Measurements from ENCODE around the gene OR2D2. TPM values are rescaled to one million over a fixed set of nuclear protein-coding genes. Genes with fewer than 3 reads are reported as not detected.

The OR2D2 gene
- total and polyA plus RNA-seq, 7 donors = not detected

GRCh38 chr11:6875761-6876160 is 16.5 kb downstream of the OR2D2 start:
- no peak for TF ChIP-seq CTCF (IDR thresholded peaks at IDR 0.05)
- no peak for TF ChIP-seq POLR2A (IDR thresholded peaks at IDR 0.05)
- no peak for TF ChIP-seq EP300 (IDR thresholded peaks at IDR 0.05)
- no peak for TF ChIP-seq POLR2AphosphoS5 (IDR thresholded peaks at IDR 0.05)
- intact Hi-C loops (cut with DNase I) = no loop called here
- no peak for DNase-seq

GRCh38 chr11:6871278-6871677 is 21.0 kb downstream of the OR2D2 start:
- no peaks in the 10 kb centered on the region for H3K9me3 ChIP-seq
- no peaks in the 10 kb centered on the region for H3K36me3 ChIP-seq
- no peak for TF ChIP-seq CTCF (IDR thresholded peaks at IDR 0.05)
- no peak for TF ChIP-seq POLR2AphosphoS5 (IDR thresholded peaks at IDR 0.05)
- no peak for TF ChIP-seq EP300 (IDR thresholded peaks at IDR 0.05)
- intact Hi-C loops (cut with DNase I) = no loop called here
- no peaks in the 10 kb centered on the region for H3K27me3 ChIP-seq
- no peaks in the 10 kb centered on the region for H3K4me1 ChIP-seq
- H3K4me3 ChIP-seq = no peak overlapping the region
- no peak for DNase-seq
- 91 to 93% methylated on average over 1 of the region's 1 CpG for WGBS, 2 donors
- no peak overlapping the region for H3K27ac ChIP-seq

More at GRCh38 chr11:6875761-6876160, 16.5 kb downstream of the OR2D2 start:
- Histone ChIP-seq H3K36me3 (no peaks in the 10 kb centered on the region), H3K9me3 (peaks cover 0 to 3% (median 0%) of the 10 kb centered on the region in 4 donors), H3K27ac (no peak overlapping the region), H3K4me3 (no peak overlapping the region), H3K27me3 (no peaks in the 10 kb centered on the region), H3K4me1 (no peaks in the 10 kb centered on the region)
- 83 to 89% methylated on average over 2 of the region's 2 CpGs for WGBS, 2 donors

GRCh38 chr11:6864438-6864837 is 27.9 kb downstream of the OR2D2 start:
- intact Hi-C loops (cut with DNase I) = no loop called here
- no peaks in the 10 kb centered on the region for H3K4me1 ChIP-seq
- DNase-seq = no peak
- no peaks in the 10 kb centered on the region for H3K9me3 ChIP-seq
- WGBS, 2 donors = 71 to 90% methylated on average over 1 of the region's 1 CpG
- no peak overlapping the region for H3K4me3 ChIP-seq
- no peaks in the 10 kb centered on the region for H3K27me3 ChIP-seq
- TF ChIP-seq EP300 (IDR thresholded peaks at IDR 0.05) (no peak), POLR2A (IDR thresholded peaks at IDR 0.05) (no peak), POLR2AphosphoS5 (IDR thresholded peaks at IDR 0.05) (no peak), CTCF (IDR thresholded peaks at IDR 0.05) (no peak)
- H3K27ac ChIP-seq = no peak overlapping the region
- H3K36me3 ChIP-seq = no peaks in the 10 kb centered on the region

GRCh38 chr11:6862961-6863360 is 29.3 kb downstream of the OR2D2 start, which contains the start of gene OR10A2:
Gene OR10A2 (plus strand): TSS chr11:6863057. CDS start chr11:6869755, 6,698 bp downstream.
- 64 to 74% methylated on average over 1 of the region's 1 CpG for WGBS, 2 donors
- DNase-seq = no peak
- H3K27me3 ChIP-seq = no peaks in the 10 kb centered on the region
- H3K27ac ChIP-seq = no peak within 1 kb of the TSS
- no peak within 1 kb of the TSS for H3K4me3 ChIP-seq
- no peaks in the 10 kb centered on the region for H3K36me3 ChIP-seq
- no peaks in the 10 kb centered on the region for H3K9me3 ChIP-seq
- no peaks in the 10 kb centered on the region for H3K4me1 ChIP-seq
- TF ChIP-seq POLR2AphosphoS5 (IDR thresholded peaks at IDR 0.05) = no peak
- no peak for TF ChIP-seq POLR2A (IDR thresholded peaks at IDR 0.05)
- no peak for TF ChIP-seq CTCF (IDR thresholded peaks at IDR 0.05)
- TF ChIP-seq EP300 (IDR thresholded peaks at IDR 0.05) = no peak
- intact Hi-C loops (cut with DNase I) = no loop called here

- H3K36me3 ChIP-seq = no peaks in the 10 kb centered on the region
- H3K9me3 ChIP-seq = no peaks in the 10 kb centered on the region
- H3K27ac ChIP-seq = no peak overlapping the region
- H3K4me1 ChIP-seq = peaks cover 0 to 14% (median 8%) of the 10 kb centered on the region in 4 donors
- no peak for DNase-seq
- TF ChIP-seq CTCF (IDR thresholded peaks at IDR 0.05) (no peak), EP300 (IDR thresholded peaks at IDR 0.05) (no peak), POLR2A (IDR thresholded peaks at IDR 0.05) (no peak), POLR2AphosphoS5 (IDR thresholded peaks at IDR 0.05) (no peak)
- no peaks in the 10 kb centered on the region for H3K27me3 ChIP-seq
- intact Hi-C loops (cut with DNase I) = no loop called here
- 40 to 61% methylated on average over 3 of the region's 3 CpGs for WGBS, 2 donors
- no peak overlapping the region for H3K4me3 ChIP-seq
Measured at GRCh38 chr11:6856871-6857270, 35.4 kb downstream of the OR2D2 start.
